HepG2 (cell line): ENCODE results near the gene NUDT2. TPM values are rescaled to one million over a fixed set of nuclear protein-coding genes. Genes with fewer than 3 reads are reported as not detected.

Experiments used
- ATAC-seq: fragments of 200-7000 bp; cut with Tn5 transposase; 3 replicates; pipeline ENCODE4 v1.9.1; 2020; ENCODE audit warnings: mild to moderate bottlenecking, moderate library complexity
- BruUV-seq: library from RNA; stranded (reverse); fragments of 400-500 nt; replicated peaks from 2 replicates; lab custom pipeline; 2021; lab: Mats Ljungman, UMichigan
- CTCF ChIA-PET: fragments of 300-600 bp; formaldehyde crosslinking; extraction: SDS; loops from one replicate; lab custom pipeline; 2021; ENCODE audit warnings: low total read pairs, inconsistent platforms, low intra/inter-chr PET ratio; lab: Yijun Ruan, JAX
- POLR2A ChIA-PET: fragments of 350-600 bp; sonication (Branson Sonifier 250); formaldehyde crosslinking; loops from one replicate; lab custom pipeline; 2020; ENCODE audit warnings: antibody characterized with exemption, inconsistent platforms; lab: Yijun Ruan, JAX
- DNase-seq: peaks from one replicate; pipeline ENCODE4 v3.0.0-alpha.2; 2015; ENCODE audit warnings: low spot score
- FAIRE-seq: peaks from 3 replicates; lab custom pipeline; 2011; peaks lifted over from hg19 to GRCh38; lab: Jason Lieb, UNC
- H2AFZ ChIP-seq: one replicate; pipeline ENCODE4 v1.6.1; 2011; ENCODE audit warnings: low read length, inconsistent platforms
- H3K27ac ChIP-seq: fragments of 300-600 bp; 3 replicates; pipeline ENCODE4 v1.8.0; 2011; ENCODE audit warnings: mixed run types, mild to moderate bottlenecking, mixed read lengths, low read length, inconsistent platforms; ENCODE audit not compliant: insufficient read depth; ENCODE audit errors: extremely low read length
- H3K27me3 ChIP-seq, 2 experiments: fragments of 200-600 bp in 1 of 2; 2 replicates in 1 of 2; 3 replicates in 1 of 2; pipeline versions ENCODE4 v1.6.0 to v1.8.0; 2011; ENCODE audit warnings: low read length in 2 of 2, mild to moderate bottlenecking in 2 of 2, moderate library complexity in 2 of 2, inconsistent platforms in 1 of 2; ENCODE audit not compliant: insufficient read depth in 2 of 2, control insufficient read depth in 1 of 2
- H3K36me3 ChIP-seq, 2 experiments: fragments of 200-600 bp in 1 of 2; replicated peaks in 1 of 2; 2 replicates in 1 of 2; 3 replicates in 1 of 2; pipeline versions ENCODE4 v1.5.1 to v1.8.0; 2011; ENCODE audit warnings: low read length in 2 of 2, inconsistent platforms in 1 of 2; ENCODE audit not compliant: insufficient read depth in 2 of 2, control insufficient read depth in 1 of 2
- H3K4me1 ChIP-seq: 2 replicates; pipeline ENCODE4 v1.5.1; 2012; ENCODE audit warnings: low read length, inconsistent platforms; ENCODE audit not compliant: insufficient read depth
- H3K4me2 ChIP-seq: 2 replicates; pipeline ENCODE4 v1.6.0; 2011; ENCODE audit warnings: low read depth, low read length, inconsistent platforms
- H3K4me3 ChIP-seq, 3 experiments: fragments of 200-600 bp in 1 of 3; sonication (generic), shearing (Covaris generic) in 1 of 3; replicated peaks in 1 of 3; 2 replicates each; pipeline ENCODE4 v1.5.1; 2011 to 2016; ENCODE audit warnings: low read length in 3 of 3, inconsistent platforms in 2 of 3, low read depth in 2 of 3, mild to moderate bottlenecking in 2 of 3, control low read depth in 1 of 3, mixed read lengths in 1 of 3; ENCODE audit not compliant: insufficient read depth in 1 of 3
- H3K79me2 ChIP-seq: one replicate; pipeline ENCODE4 v1.6.1; 2011; ENCODE audit warnings: low read length, inconsistent platforms; ENCODE audit not compliant: insufficient read depth
- H3K9ac ChIP-seq: 2 replicates; pipeline ENCODE4 v1.6.0; 2011; ENCODE audit warnings: mild to moderate bottlenecking, low read depth, low read length, inconsistent platforms; ENCODE audit not compliant: insufficient read depth
- H3K9me3 ChIP-seq: 2 replicates; pipeline ENCODE4 v1.5.1; 2012; ENCODE audit warnings: mild to moderate bottlenecking, low read length
- H4K20me1 ChIP-seq: 2 replicates; pipeline ENCODE4 v1.6.0; 2011; ENCODE audit warnings: inconsistent platforms, mild to moderate bottlenecking, low read length, moderate library complexity; ENCODE audit not compliant: insufficient read depth
- ESRRA ChIP-seq: sonication (generic); formaldehyde crosslinking; IDR thresholded peaks from 2 replicates; pipeline ENCODE4 v1.5.1; 2020; ENCODE audit warnings: mild to moderate bottlenecking, low read depth, missing genetic modification reagents
- HNF1A ChIP-seq, 2 experiments: sonication (generic) in 1 of 2; formaldehyde crosslinking in 1 of 2; IDR thresholded peaks; 2 replicates each; pipeline versions ENCODE4 v1.4.0 to v1.6.1; 2016 to 2020; ENCODE audit warnings: borderline replicate concordance in 1 of 2, low read depth in 1 of 2, mild to moderate bottlenecking in 1 of 2, missing genetic modification reagents in 1 of 2
- IRX3 ChIP-seq: sonication (generic); formaldehyde crosslinking; IDR thresholded peaks from 2 replicates; pipeline ENCODE4 v1.8.1; 2023; ENCODE audit warnings: mild to moderate bottlenecking, low read depth, missing genetic modification reagents, borderline replicate concordance
- MEF2D ChIP-seq: sonication (generic); formaldehyde crosslinking; IDR thresholded peaks from 2 replicates; pipeline ENCODE4 v1.5.1; 2020; ENCODE audit warnings: mild to moderate bottlenecking, missing genetic modification reagents
- PHF20 ChIP-seq: sonication (generic); formaldehyde crosslinking; IDR thresholded peaks from 2 replicates; pipeline ENCODE4 v1.5.0; 2020; ENCODE audit warnings: mild to moderate bottlenecking, missing genetic modification reagents
- RORA ChIP-seq: sonication (generic); formaldehyde crosslinking; IDR thresholded peaks from 2 replicates; pipeline ENCODE4 v1.5.0; 2020; ENCODE audit warnings: mild to moderate bottlenecking, missing genetic modification reagents, moderate library complexity
- YEATS4 ChIP-seq: sonication (generic); formaldehyde crosslinking; IDR thresholded peaks from 2 replicates; pipeline ENCODE4 v1.4.0; 2020; ENCODE audit warnings: missing genetic modification reagents, borderline replicate concordance
- ZNF407 ChIP-seq: sonication (generic); formaldehyde crosslinking; IDR thresholded peaks from one replicate; pipeline ENCODE4 v1.5.1; 2020; ENCODE audit warnings: mild to moderate bottlenecking, missing genetic modification reagents; ENCODE audit errors: not compliant biosample characterization
- ZNF432 ChIP-seq: sonication (generic); formaldehyde crosslinking; IDR thresholded peaks from 2 replicates; pipeline ENCODE4 v1.5.0; 2020; ENCODE audit warnings: missing genetic modification reagents, mild to moderate bottlenecking, borderline replicate concordance
- ZNF605 ChIP-seq: sonication (generic); formaldehyde crosslinking; IDR thresholded peaks from 2 replicates; pipeline ENCODE4 v1.8.0; 2022; ENCODE audit warnings: mild to moderate bottlenecking, missing genetic modification reagents
- WGBS: methylation state at CpG from one replicate; pipeline ENCODE4 v1.1.6; 2017; ENCODE audit warnings: low lambda C conversion rate; 5-methylcytosine and 5-hydroxymethylcytosine counted together
- in situ Hi-C: cut with HindIII; loops from 2 replicates; pipeline ENCODE4 v1.10.0; 2017; ENCODE audit warnings: low pct_unique_long_range_greater_than_20kb; ENCODE audit not compliant: extremely low pct_ligation_motif_present
- intact Hi-C: fragments of 100-400 bp; cut with micrococcal nuclease; formaldehyde crosslinking; loops from one replicate; pipeline ENCODE4 v1.10.0; 2022; ENCODE audit not compliant: unreplicated experiment
- polyA plus RNA-seq, 8 experiments: library from polyadenylated mRNA; depleted of rRNA in 3 of 8; stranded (reverse) in 7 of 8; unstranded in 1 of 8; fragments of >200 nt; fragmentation: Illumina TruSeq in 4 of 8; extraction: Trizol in 4 of 8; gene quantifications; 2 replicates each; pipeline versions ENCODE4 v1.2.1 to v1.2.3, GENCODE V29; 2011 to 2016; ENCODE audit warnings: low read depth in 4 of 8, missing spikeins in 1 of 8, mixed read lengths in 1 of 8; ENCODE audit not compliant: insufficient read depth in 1 of 8
- total RNA-seq, 5 experiments: library from RNA; depleted of rRNA; stranded (reverse); fragments of >200 nt; fragmentation: Illumina TruSeq; extraction: Trizol; gene quantifications; 2 replicates each; pipeline ENCODE4 v1.2.3, GENCODE V29; 2016; ENCODE audit warnings: low read depth in 1 of 5

Gene NUDT2
- total and polyA plus RNA-seq, 2 of the 13 experiments (the other 11 are each of a cell fraction or from before 2014, with no cell fraction given) = 19.9 to 24.6 TPM

- no peak overlapping the region for H3K27ac ChIP-seq
- ChIA-PET POLR2A (no interaction called here), CTCF (no interaction called here)
- no peaks in the 10 kb centered on the region for H3K27me3 ChIP-seq
- FAIRE-seq (no peak), DNase-seq (no peak), ATAC-seq (no peak)
- WGBS = 95% methylated on average over 6 of the region's 6 CpGs
- in situ Hi-C loops = no loop called here
- H3K4me2 ChIP-seq = no peak overlapping the region
- intact Hi-C loops = no loop called here
- H4K20me1 ChIP-seq = no peaks in the 10 kb centered on the region
- H3K36me3 ChIP-seq = no peaks in the 10 kb centered on the region
- H3K4me3 ChIP-seq = no peak overlapping the region
- H3K4me1 ChIP-seq = peaks cover 8% of the 10 kb centered on the region
- H3K9me3 ChIP-seq = no peaks in the 10 kb centered on the region
- no peaks in the 10 kb centered on the region for H3K79me2 ChIP-seq
- BruUV-seq = no TSS peak
- H2AFZ ChIP-seq = no peak overlapping the region
- H3K9ac ChIP-seq = no peak overlapping the region
- TF ChIP-seq ZNF605 (CRISPR knock-in tag) = no peak
- no peak for TF ChIP-seq RORA (CRISPR knock-in tag)
- TF ChIP-seq ESRRA (CRISPR knock-in tag) = no peak
- TF ChIP-seq YEATS4 = no peak
- no peak for TF ChIP-seq HNF1A (IDR thresholded peaks at IDR 0.05; ENCODE audit: low read depth)
- no peak for TF ChIP-seq HNF1A (CRISPR knock-in tag; IDR thresholded peaks at IDR 0.05; ENCODE audit: borderline replicate concordance)
- TF ChIP-seq IRX3 (CRISPR knock-in tag) = no peak
- no peak for TF ChIP-seq ZNF432 (CRISPR knock-in tag)
- TF ChIP-seq MEF2D (CRISPR knock-in tag) = no peak
- TF ChIP-seq ZNF407 (CRISPR knock-in tag) = no peak
- no peak for TF ChIP-seq PHF20
Measured at GRCh38 chr9:34311499-34312185, 17.7 kb upstream of the NUDT2 start.
